ENCODE data around the gene WNT9A.
"Not testable (repeated sequence)": the region's sequence is repeated elsewhere in the genome, so short reads cannot be mapped to it uniquely, and the experiment has no call there.

The WNT9A gene

GRCh38 chr1:227947676-227948492 lies at the start of gene WNT9A:
WNT9A (minus strand) TSS chr1:227947932; CDS start chr1:227947887, 45 bp downstream.
- no peak for DNase-seq (ENCODE audit: low read depth in 4 of 4, low spot score in 1 of 4)

GRCh38 chr1:227996187-227996950 lies 48.6 kb upstream of the WNT9A start:
- no peak for DNase-seq (ENCODE audit: low read depth in 4 of 4, low spot score in 1 of 4)

GRCh38 chr1:227994632-227995300 lies 47.0 kb upstream of the WNT9A start:
- DNase-seq (ENCODE audit: low read depth in 4 of 4, low spot score in 1 of 4): no peak

- DNase-seq (ENCODE audit: low read depth in 4 of 4, low spot score in 1 of 4): no peak
Measured at GRCh38 chr1:227987181-227987580, 39.4 kb upstream of the WNT9A start.

GRCh38 chr1:227975583-227976283 lies 28.0 kb upstream of the WNT9A start:
- not testable (repeated sequence) for DNase-seq (ENCODE audit: low read depth in 4 of 4, low spot score in 1 of 4)

GRCh38 chr1:227973724-227974288 lies 26.1 kb upstream of the WNT9A start:
- not testable (repeated sequence) for DNase-seq (ENCODE audit: low read depth in 4 of 4, low spot score in 1 of 4)

- not testable (repeated sequence) for DNase-seq (ENCODE audit: low read depth in 4 of 4, low spot score in 1 of 4)
Measured at GRCh38 chr1:227972843-227973374, 25.2 kb upstream of the WNT9A start.

- DNase-seq (ENCODE audit: low read depth in 4 of 4, low spot score in 1 of 4): not testable (repeated sequence)
Measured at GRCh38 chr1:227972283-227972679, 24.5 kb upstream of the WNT9A start.

GRCh38 chr1:227971643-227972282 lies 24.0 kb upstream of the WNT9A start:
- not testable (repeated sequence) for DNase-seq (ENCODE audit: low read depth in 4 of 4, low spot score in 1 of 4)

- DNase-seq (ENCODE audit: low read depth in 4 of 4, low spot score in 1 of 4): not testable (repeated sequence)
Measured at GRCh38 chr1:227971216-227971615, 23.5 kb upstream of the WNT9A start.

- not testable (repeated sequence) for DNase-seq (ENCODE audit: low read depth in 4 of 4, low spot score in 1 of 4)
Measured at GRCh38 chr1:227970076-227970995, 22.6 kb upstream of the WNT9A start.

- not testable (repeated sequence) for DNase-seq (ENCODE audit: low read depth in 4 of 4, low spot score in 1 of 4)
Measured at GRCh38 chr1:227967815-227968214, 20.1 kb upstream of the WNT9A start.

GRCh38 chr1:227966733-227967132 lies 19.0 kb upstream of the WNT9A start:
- DNase-seq (ENCODE audit: low read depth in 4 of 4, low spot score in 1 of 4): not testable (repeated sequence)

GRCh38 chr1:227961651-227962466 lies 14.1 kb upstream of the WNT9A start:
- DNase-seq (ENCODE audit: low read depth in 4 of 4, low spot score in 1 of 4): no peak

- DNase-seq (ENCODE audit: low read depth in 4 of 4, low spot score in 1 of 4): no peak
Measured at GRCh38 chr1:227959325-227959860, 11.7 kb upstream of the WNT9A start.

GRCh38 chr1:227958617-227959324 lies 11.0 kb upstream of the WNT9A start:
- DNase-seq (ENCODE audit: low read depth in 4 of 4, low spot score in 1 of 4): no peak

- DNase-seq (ENCODE audit: low read depth in 4 of 4, low spot score in 1 of 4): no peak
Measured at GRCh38 chr1:227955808-227956207, 8.1 kb upstream of the WNT9A start.
